SK-N-SH treated with all-trans-retinoic acid at 6 μM for 48 hours (cell line): Measurements from ENCODE around the gene AAMP.

Experiments used
- ATAC-seq: fragments of 200-7000 bp; cut with Tn5 transposase; 3 replicates; pipeline ENCODE4 v1.9.1; 2020; ENCODE audit warnings: mild to moderate bottlenecking, moderate library complexity
- ARNTL ChIP-seq: fragments of 450-650 bp; formaldehyde crosslinking; IDR thresholded peaks from 2 replicates; pipeline ENCODE4 v1.5.0; 2020; ENCODE audit warnings: low read depth, mild to moderate bottlenecking, moderate library complexity, borderline replicate concordance
- BACH2 ChIP-seq: fragments of 250-450 bp; sonication (Bioruptor Pico); IDR thresholded peaks from 2 replicates; pipeline ENCODE4 v1.9.0; 2021; ENCODE audit warnings: mild to moderate bottlenecking, borderline replicate concordance
- CSDC2 ChIP-seq: fragments of 250-450 bp; sonication (Bioruptor Pico); IDR thresholded peaks from 2 replicates; pipeline ENCODE4 v1.5.0; 2020; ENCODE audit warnings: mild to moderate bottlenecking, moderate library complexity
- CSRNP3 ChIP-seq: fragments of 250-450 bp; sonication (Bioruptor Pico); IDR thresholded peaks from 2 replicates; pipeline ENCODE4 v1.5.1; 2021; ENCODE audit warnings: mild to moderate bottlenecking, moderate library complexity
- GLIS3 ChIP-seq: fragments of 250-450 bp; sonication (Bioruptor Pico); IDR thresholded peaks from 2 replicates; pipeline ENCODE4 v1.5.0; 2020; ENCODE audit warnings: mild to moderate bottlenecking, moderate library complexity
- ISL1 ChIP-seq: fragments of 250-450 bp; sonication (Bioruptor Pico); IDR thresholded peaks from 2 replicates; pipeline ENCODE4 v2.1.2; 2022; ENCODE audit warnings: mild to moderate bottlenecking, moderate library complexity
- OSR1 ChIP-seq: fragments of 250-450 bp; sonication (Bioruptor Pico); IDR thresholded peaks from 2 replicates; pipeline ENCODE4 v1.8.0; 2022; ENCODE audit warnings: moderate library complexity, mild to moderate bottlenecking, inconsistent platforms
- PATZ1 ChIP-seq: fragments of 250-450 bp; sonication (Bioruptor Pico); IDR thresholded peaks from 2 replicates; pipeline ENCODE4 v1.8.0; 2020; ENCODE audit warnings: mild to moderate bottlenecking, moderate library complexity, borderline replicate concordance
- RARB ChIP-seq: fragments of 250-450 bp; sonication (Bioruptor Pico); IDR thresholded peaks from 2 replicates; pipeline ENCODE4 v1.8.0; 2021; ENCODE audit warnings: mild to moderate bottlenecking, moderate library complexity
- SNAI2 ChIP-seq: fragments of 250-450 bp; sonication (Bioruptor Pico); IDR thresholded peaks from 2 replicates; pipeline ENCODE4 v1.5.0; 2020; ENCODE audit warnings: mild to moderate bottlenecking, moderate library complexity
- TCF4 ChIP-seq: fragments of 250-450 bp; sonication (Bioruptor Pico); IDR thresholded peaks from 2 replicates; pipeline ENCODE4 v1.8.0; 2021; ENCODE audit warnings: mild to moderate bottlenecking, moderate library complexity, borderline replicate concordance
- TOX ChIP-seq: fragments of 250-450 bp; sonication (Bioruptor Pico); IDR thresholded peaks from 2 replicates; pipeline ENCODE4 v1.8.0; 2021; ENCODE audit warnings: mild to moderate bottlenecking, moderate library complexity, borderline replicate concordance
- TSHZ2 ChIP-seq: fragments of 250-450 bp; sonication (Bioruptor Pico); IDR thresholded peaks from 2 replicates; pipeline ENCODE4 v1.5.0; 2020; ENCODE audit warnings: mild to moderate bottlenecking, moderate library complexity
- ZC3H10 ChIP-seq: fragments of 250-450 bp; sonication (Bioruptor Pico); IDR thresholded peaks from 2 replicates; pipeline ENCODE4 v1.5.1; 2021; ENCODE audit warnings: mild to moderate bottlenecking, moderate library complexity
- ZFP3 ChIP-seq: fragments of 250-450 bp; sonication (Bioruptor Pico); IDR thresholded peaks from 2 replicates; pipeline ENCODE4 v1.5.0; 2020; ENCODE audit warnings: mild to moderate bottlenecking, moderate library complexity
- ZFP30 ChIP-seq: fragments of 450-650 bp; formaldehyde crosslinking; IDR thresholded peaks from 2 replicates; pipeline ENCODE4 v1.5.0; 2022; ENCODE audit warnings: mild to moderate bottlenecking, moderate library complexity
- ZNF565 ChIP-seq: fragments of 450-650 bp; formaldehyde crosslinking; conservative IDR thresholded peaks from 2 replicates; pipeline ENCODE4 v1.5.0; 2020; ENCODE audit warnings: low read depth, mild to moderate bottlenecking, moderate library complexity
- ZNF70 ChIP-seq: fragments of 450-650 bp; formaldehyde crosslinking; IDR thresholded peaks from 2 replicates; pipeline ENCODE4 v1.5.0; 2020; ENCODE audit warnings: mild to moderate bottlenecking, moderate library complexity
- ZNF8 ChIP-seq: fragments of 450-650 bp; formaldehyde crosslinking; IDR thresholded peaks from 2 replicates; pipeline ENCODE4 v1.5.0; 2020; ENCODE audit warnings: mild to moderate bottlenecking, moderate library complexity
- TF ChIP-seq, protein P1 (sequence below): fragments of 250-450 bp; sonication (Bioruptor Pico); IDR thresholded peaks from 2 replicates; pipeline ENCODE4 v1.5.1; 2020; ENCODE audit warnings: low read depth, mild to moderate bottlenecking, moderate library complexity
- TF ChIP-seq, protein P2 (sequence below): fragments of 250-450 bp; sonication (Bioruptor Pico); IDR thresholded peaks from 2 replicates; pipeline ENCODE4 v1.8.0; 2021; ENCODE audit warnings: low read depth, mild to moderate bottlenecking, moderate library complexity, borderline replicate concordance

AAMP gene

DNA sequence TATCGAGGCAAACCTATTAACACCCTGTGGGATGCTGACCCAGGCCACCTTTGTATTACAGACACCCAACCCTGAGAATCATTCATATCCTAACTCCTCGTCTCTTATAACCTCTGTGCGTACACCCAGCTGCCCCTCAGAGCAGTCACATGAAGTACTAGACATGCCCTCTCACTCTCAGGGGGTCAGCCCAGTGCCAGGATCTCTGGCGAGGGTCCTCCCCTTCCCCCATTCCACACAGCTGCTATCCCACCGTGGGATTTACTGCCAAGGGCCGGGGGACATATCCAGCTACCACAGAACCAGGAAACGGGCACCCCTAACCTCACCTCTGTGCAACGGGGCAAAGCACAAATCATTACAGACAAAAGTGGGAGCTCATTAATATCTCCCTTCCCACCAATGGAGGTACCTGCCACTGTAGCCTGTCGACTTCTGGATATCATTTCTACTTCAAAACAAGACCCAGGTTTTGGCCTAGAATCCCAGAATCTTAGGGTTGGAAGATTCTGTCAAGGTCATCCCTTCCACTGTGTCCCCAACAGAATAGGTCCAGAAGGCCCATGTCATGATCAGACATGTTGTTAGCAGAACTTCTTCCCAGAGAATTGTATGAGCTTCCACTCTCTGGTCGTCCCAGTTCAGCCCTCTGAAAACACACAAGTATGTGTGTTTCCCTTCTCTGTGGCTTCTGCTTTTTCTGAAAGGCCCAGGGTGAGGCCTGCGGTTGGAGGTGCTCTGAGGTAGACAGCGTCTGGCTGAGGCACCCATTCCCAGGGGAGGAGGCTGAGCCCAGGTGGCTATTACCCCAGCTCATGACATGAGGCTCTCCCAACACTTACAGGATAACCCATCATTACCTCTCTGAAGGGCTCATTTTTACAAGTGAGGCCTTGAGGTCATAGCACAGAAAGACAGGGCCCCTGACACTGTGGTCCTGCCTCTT lies 20.7 kb upstream of the AAMP start:
- TF ChIP-seq ZFP3 (CRISPR knock-in tag) (no peak), CSDC2 (CRISPR knock-in tag) (no peak), PATZ1 (CRISPR knock-in tag) (no peak), OSR1 (CRISPR knock-in tag) (no peak), ARNTL (no peak), ZC3H10 (CRISPR knock-in tag) (no peak), ZNF565 (CRISPR knock-in tag) (no peak), SNAI2 (CRISPR knock-in tag) (no peak), ISL1 (CRISPR knock-in tag) (no peak), TSHZ2 (CRISPR knock-in tag) (no peak), TOX (CRISPR knock-in tag) (no peak), CSRNP3 (CRISPR knock-in tag) (no peak), GLIS3 (CRISPR knock-in tag) (no peak), BACH2 (CRISPR knock-in tag) (no peak), ZNF70 (CRISPR knock-in tag) (no peak), ZFP30 (CRISPR knock-in tag) (no peak), TCF4 (CRISPR knock-in tag) (no peak), ZNF8 (CRISPR knock-in tag) (no peak)
- TF ChIP-seq, protein P1, sequence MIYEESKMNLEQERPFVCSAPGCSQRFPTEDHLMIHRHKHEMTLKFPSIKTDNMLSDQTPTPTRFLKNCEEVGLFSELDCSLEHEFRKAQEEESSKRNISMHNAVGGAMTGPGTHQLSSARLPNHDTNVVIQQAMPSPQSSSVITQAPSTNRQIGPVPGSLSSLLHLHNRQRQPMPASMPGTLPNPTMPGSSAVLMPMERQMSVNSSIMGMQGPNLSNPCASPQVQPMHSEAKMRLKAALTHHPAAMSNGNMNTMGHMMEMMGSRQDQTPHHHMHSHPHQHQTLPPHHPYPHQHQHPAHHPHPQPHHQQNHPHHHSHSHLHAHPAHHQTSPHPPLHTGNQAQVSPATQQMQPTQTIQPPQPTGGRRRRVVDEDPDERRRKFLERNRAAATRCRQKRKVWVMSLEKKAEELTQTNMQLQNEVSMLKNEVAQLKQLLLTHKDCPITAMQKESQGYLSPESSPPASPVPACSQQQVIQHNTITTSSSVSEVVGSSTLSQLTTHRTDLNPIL (CRISPR knock-in tag), result no peak
- TF ChIP-seq, protein P2, sequence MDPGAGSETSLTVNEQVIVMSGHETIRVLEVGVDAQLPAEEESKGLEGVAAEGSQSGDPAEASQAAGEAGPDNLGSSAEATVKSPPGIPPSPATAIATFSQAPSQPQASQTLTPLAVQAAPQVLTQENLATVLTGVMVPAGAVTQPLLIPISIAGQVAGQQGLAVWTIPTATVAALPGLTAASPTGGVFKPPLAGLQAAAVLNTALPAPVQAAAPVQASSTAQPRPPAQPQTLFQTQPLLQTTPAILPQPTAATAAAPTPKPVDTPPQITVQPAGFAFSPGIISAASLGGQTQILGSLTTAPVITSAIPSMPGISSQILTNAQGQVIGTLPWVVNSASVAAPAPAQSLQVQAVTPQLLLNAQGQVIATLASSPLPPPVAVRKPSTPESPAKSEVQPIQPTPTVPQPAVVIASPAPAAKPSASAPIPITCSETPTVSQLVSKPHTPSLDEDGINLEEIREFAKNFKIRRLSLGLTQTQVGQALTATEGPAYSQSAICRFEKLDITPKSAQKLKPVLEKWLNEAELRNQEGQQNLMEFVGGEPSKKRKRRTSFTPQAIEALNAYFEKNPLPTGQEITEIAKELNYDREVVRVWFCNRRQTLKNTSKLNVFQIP (CRISPR knock-in tag), result no peak
- ATAC-seq, result no peak

GRCh38 chr2:218289639-218290315 lies 19.8 kb upstream of the AAMP start:
- no peak for ATAC-seq
- no peak for TF ChIP-seq ZNF8 (CRISPR knock-in tag)
- no peak for TF ChIP-seq OSR1 (CRISPR knock-in tag)
- TF ChIP-seq ZNF565 (CRISPR knock-in tag), result no peak
- no peak for TF ChIP-seq RARB (CRISPR knock-in tag)
- TF ChIP-seq ISL1 (CRISPR knock-in tag), result no peak
- no peak for TF ChIP-seq CSRNP3 (CRISPR knock-in tag)
- TF ChIP-seq, protein P2 (CRISPR knock-in tag), result no peak
- TF ChIP-seq TSHZ2 (CRISPR knock-in tag), result no peak
- TF ChIP-seq BACH2 (CRISPR knock-in tag), result no peak
- no peak for TF ChIP-seq TOX (CRISPR knock-in tag)
- TF ChIP-seq, all 23 proteins: peak for 0
